ENCODE data around the gene GPRC5C. TPM values are rescaled to one million over a fixed set of nuclear protein-coding genes. Genes with fewer than 3 reads are reported as not detected.

GPRC5C gene
- total and polyA plus RNA-seq, 9 of the 15 experiments (the other 6 are each of a cell fraction or from before 2014, with no cell fraction given) = 0.28 to 9.0 (median 4.1) TPM

GRCh38 chr17:74466111-74466827, 34.4 kb downstream of the GPRC5C start, which contains the start of gene CD300A (continued):
- no peak for TF ChIP-seq PRDM10 (IDR thresholded peaks at IDR 0.05; ENCODE audit: partially characterized antibody)
- TF ChIP-seq NCOA4 (IDR thresholded peaks at IDR 0.05; ENCODE audit: partially characterized antibody) = no peak
- TF ChIP-seq SAFB (IDR thresholded peaks at IDR 0.05; ENCODE audit: borderline replicate concordance, low read depth, low read length) = no peak
- no peak for TF ChIP-seq XRCC4 (IDR thresholded peaks at IDR 0.05; ENCODE audit: extremely low read depth, insufficient read depth, insufficient read length)
- no peak for TF ChIP-seq CC2D1A (IDR thresholded peaks at IDR 0.05)
- TF ChIP-seq AFF4 (CRISPR knock-in tag; IDR thresholded peaks at IDR 0.05) = peak; percentile 68; the same call in 1 of the 2 replicates
- no peak for TF ChIP-seq ZBTB26 (CRISPR knock-in tag; IDR thresholded peaks at IDR 0.05)
- TF ChIP-seq ZNF175 (CRISPR knock-in tag; IDR thresholded peaks at IDR 0.05; ENCODE audit: low read depth) = peak; percentile 21; the same call in 1 of the 2 replicates
- TF ChIP-seq GABPB2 (CRISPR knock-in tag; conservative IDR thresholded peaks at IDR 0.05) = no peak
- TF ChIP-seq FOS (IDR thresholded peaks at IDR 0.05; ENCODE audit: extremely low read depth, insufficient read length) = no peak
- no peak for TF ChIP-seq YY1 (IDR thresholded peaks at IDR 0.05; ENCODE audit: borderline replicate concordance in 1 of 3, control insufficient read depth in 1 of 3, extremely low read depth in 1 of 3, insufficient read depth in 3 of 3, insufficient read length in 1 of 3, insufficient replicate concordance in 2 of 3, low read depth in 1 of 3, low read length in 2 of 3)
- TF ChIP-seq BDP1 (IDR thresholded peaks at IDR 0.05; ENCODE audit: insufficient read depth, insufficient read length) = no peak
